CD4-positive, CD25-positive, alpha-beta regulatory T cell (primary cell): ENCODE measurements around the gene DNAH2. TPM values are rescaled to one million over a fixed set of nuclear protein-coding genes. Genes with fewer than 3 reads are reported as not detected.

ENCODE experiments used
- ATAC-seq, 2 donors: fragments of 150-1000 bp; cut with Tn5 transposase; one replicate each; pipeline ENCODE4 v1.10.0; 2021; ENCODE audit warnings: low read depth in 2 of 2, moderate number of reproducible peaks in 2 of 2, moderate library complexity in 1 of 2
- DNase-seq, 3 donors: peaks; one replicate each; pipeline versions ENCODE4 v3.0.0 to v3.0.0-alpha.2; 2012 to 2022; ENCODE audit warnings: mixed read lengths in 1 of 3
- H3K27ac ChIP-seq: one replicate; pipeline ENCODE4 v1.7.0; 2013; ENCODE audit warnings: mild to moderate bottlenecking, low read length; ENCODE audit not compliant: insufficient read depth, poor library complexity, severe bottlenecking
- H3K27me3 ChIP-seq: one replicate; pipeline ENCODE4 v1.7.0; 2013; ENCODE audit warnings: low read length; ENCODE audit not compliant: control insufficient read depth, insufficient read depth
- H3K36me3 ChIP-seq: one replicate; pipeline ENCODE4 v1.7.0; 2013; ENCODE audit warnings: mild to moderate bottlenecking, low read length, moderate library complexity; ENCODE audit not compliant: control insufficient read depth, insufficient read depth
- H3K4me1 ChIP-seq: 2 replicates; pipeline ENCODE4 v1.7.0; 2013; ENCODE audit warnings: mild to moderate bottlenecking, low read length; ENCODE audit not compliant: insufficient read depth, control insufficient read depth, poor library complexity, severe bottlenecking
- H3K4me3 ChIP-seq: one replicate; pipeline ENCODE4 v1.7.0; 2013; ENCODE audit warnings: low read depth, mild to moderate bottlenecking, low read length, moderate library complexity
- H3K9me3 ChIP-seq, 2 experiments: 1 replicate in 1 of 2; 2 replicates in 1 of 2; pipeline ENCODE4 v1.7.0; 2013; ENCODE audit warnings: low read length in 2 of 2, mild to moderate bottlenecking in 1 of 2, moderate library complexity in 1 of 2; ENCODE audit not compliant: control insufficient read depth in 2 of 2
- H3K27ac Mint-ChIP-seq, 3 donors: one replicate each; pipeline ENCODE4 v1.8.0; 2020 to 2022; ENCODE audit warnings: mild to moderate bottlenecking in 3 of 3, mixed read lengths in 3 of 3, moderate library complexity in 2 of 3
- H3K27me3 Mint-ChIP-seq: one replicate; pipeline ENCODE4 v1.8.0; 2022; ENCODE audit warnings: mild to moderate bottlenecking, mixed read lengths
- H3K36me3 Mint-ChIP-seq: one replicate; pipeline ENCODE4 v1.8.0; 2020; ENCODE audit warnings: mixed read lengths
- H3K4me1 Mint-ChIP-seq, 4 donors: one replicate each; pipeline ENCODE4 v1.8.0; 2020 to 2022; ENCODE audit warnings: mixed read lengths in 4 of 4, mild to moderate bottlenecking in 1 of 4
- H3K4me3 Mint-ChIP-seq, 4 donors: one replicate each; pipeline ENCODE4 v1.8.0; 2020 to 2022; ENCODE audit warnings: mild to moderate bottlenecking in 4 of 4, mixed read lengths in 4 of 4, moderate library complexity in 3 of 4
- H3K9me3 Mint-ChIP-seq, 7 donors: one replicate each; pipeline ENCODE4 v1.8.0; 2020 to 2022; ENCODE audit warnings: mixed read lengths in 7 of 7, mild to moderate bottlenecking in 3 of 7, moderate library complexity in 2 of 7
- polyA plus RNA-seq, 4 donors: library from polyadenylated mRNA; unstranded; fragments of 300-500 nt; fragmentation: Illumina TruSeq; gene quantifications; one replicate each; pipeline ENCODE4 v1.2.3, GENCODE V29; 2021
- total RNA-seq: library from RNA; stranded (reverse); gene quantifications from one replicate; pipeline ENCODE4 v1.2.3, GENCODE V29; 2022

The DNAH2 gene
- total and polyA plus RNA-seq, 5 donors from 2014 or later, result not detected

GRCh38 chr17:7831233-7831632 is 113.7 kb downstream of the DNAH2 start:
- Mint-ChIP-seq H3K36me3 (no peaks in the 10 kb centered on the region), H3K27ac (no peak overlapping the region), H3K4me3 (peak overlapping the region in 2 of 4 donors; percentile 37 to 58), H3K4me1 (peaks cover 0 to 12% (median 9%) of the 10 kb centered on the region in 4 donors), H3K27me3 (peaks cover 34% of the 10 kb centered on the region), H3K9me3 (peaks cover 0 to 1% (median 0%) of the 10 kb centered on the region in 7 donors)
- Histone ChIP-seq H3K4me1 (peaks cover 22% of the 10 kb centered on the region), H3K27ac (no peak overlapping the region), H3K36me3 (no peaks in the 10 kb centered on the region), H3K4me3 (no peak overlapping the region), H3K27me3 (no peaks in the 10 kb centered on the region), H3K9me3 (no peaks in the 10 kb centered on the region)
- ATAC-seq (no peak), DNase-seq (no peak)

- Histone ChIP-seq H3K27ac (no peak overlapping the region), H3K27me3 (no peaks in the 10 kb centered on the region), H3K4me1 (peaks cover 34% of the 10 kb centered on the region), H3K4me3 (no peak overlapping the region), H3K36me3 (no peaks in the 10 kb centered on the region), H3K9me3 (no peaks in the 10 kb centered on the region)
- Mint-ChIP-seq H3K27me3 (peaks cover 26% of the 10 kb centered on the region), H3K36me3 (no peaks in the 10 kb centered on the region), H3K27ac (peak overlapping the region in 1 of 3 donors; percentile 20), H3K4me3 (peak overlapping the region; percentile 29 to 95 (median 64)), H3K4me1 (peaks cover 2 to 24% (median 16%) of the 10 kb centered on the region in 4 donors), H3K9me3 (peaks cover 0 to 1% (median 0%) of the 10 kb centered on the region in 7 donors)
- DNase-seq (no peak), ATAC-seq (no peak)
Measured at GRCh38 chr17:7832431-7832830, 114.9 kb downstream of the DNAH2 start.

GRCh38 chr17:7833011-7833794 is 115.7 kb downstream of the DNAH2 start:
- peak overlapping the region; percentile 50 for H3K4me3 ChIP-seq
- H3K9me3 Mint-ChIP-seq, result peaks cover 0 to 1% (median 0%) of the 10 kb centered on the region in 7 donors

GRCh38 chr17:7833795-7834541 is 116.4 kb downstream of the DNAH2 start, which contains the start of gene KDM6B:
TSS of gene KDM6B (plus strand) at chr17:7834217. CDS start at chr17:7845555, 11,338 bp downstream.
- Mint-ChIP-seq H3K4me1 (peaks cover 5 to 36% (median 26%) of the 10 kb centered on the region in 4 donors), H3K27me3 (peaks cover 19% of the 10 kb centered on the region), H3K9me3 (peaks cover 0 to 1% (median 0%) of the 10 kb centered on the region in 7 donors), H3K36me3 (no peaks in the 10 kb centered on the region), H3K4me3 (peak within 1 kb of the TSS; percentile 95 to 99 (median 98)), H3K27ac (peak within 1 kb of the TSS; percentile 89 to 100 (median 99))
- no peaks in the 10 kb centered on the region for H3K27me3 ChIP-seq
- peak; percentile 67 to 70 for ATAC-seq
- no peaks in the 10 kb centered on the region for H3K9me3 ChIP-seq
- peak within 1 kb of the TSS; percentile 86 for H3K4me3 ChIP-seq
- peaks cover 46% of the 10 kb centered on the region for H3K4me1 ChIP-seq
- no peaks in the 10 kb centered on the region for H3K36me3 ChIP-seq
- peak; percentile 83 to 93 (median 89) for DNase-seq
- peak within 1 kb of the TSS; percentile 100 for H3K27ac ChIP-seq

More at GRCh38 chr17:7833011-7833794, 115.7 kb downstream of the DNAH2 start:
- Histone ChIP-seq H3K36me3 (no peaks in the 10 kb centered on the region), H3K27me3 (no peaks in the 10 kb centered on the region), H3K27ac (peak overlapping the region; percentile 100), H3K4me1 (peaks cover 40% of the 10 kb centered on the region), H3K9me3 (no peaks in the 10 kb centered on the region)
- DNase-seq (no peak), ATAC-seq (no peak)
- Mint-ChIP-seq H3K4me3 (peak overlapping the region; percentile 95 to 99 (median 98)), H3K36me3 (no peaks in the 10 kb centered on the region), H3K4me1 (peaks cover 5 to 29% (median 20%) of the 10 kb centered on the region in 4 donors), H3K27ac (peak overlapping the region; percentile 87 to 100 (median 96)), H3K27me3 (peaks cover 19% of the 10 kb centered on the region)

- ATAC-seq (peak in 1 of 2 donors; percentile 2), DNase-seq (peak in 1 of 3 donors; percentile 73)
- peaks cover 52% of the 10 kb centered on the region for H3K4me1 ChIP-seq
- no peaks in the 10 kb centered on the region for H3K36me3 ChIP-seq
- no peaks in the 10 kb centered on the region for H3K27me3 ChIP-seq
- peak overlapping the region; percentile 100 for H3K27ac ChIP-seq
- no peaks in the 10 kb centered on the region for H3K9me3 ChIP-seq
- Mint-ChIP-seq H3K27ac (peak overlapping the region; percentile 89 to 100 (median 99)), H3K36me3 (no peaks in the 10 kb centered on the region), H3K27me3 (peaks cover 19% of the 10 kb centered on the region), H3K9me3 (peaks cover 0 to 1% (median 0%) of the 10 kb centered on the region in 7 donors), H3K4me3 (peak overlapping the region; percentile 94 to 99 (median 96)), H3K4me1 (peaks cover 5 to 42% (median 30%) of the 10 kb centered on the region in 4 donors)
- H3K4me3 ChIP-seq, result peak overlapping the region; percentile 86
Measured at GRCh38 chr17:7834542-7834956, 117.0 kb downstream of the DNAH2 start.

- peak; percentile 53 to 55 for ATAC-seq
- Mint-ChIP-seq H3K36me3 (no peaks in the 10 kb centered on the region), H3K27ac (peak overlapping the region; percentile 89 to 100 (median 99)), H3K27me3 (peaks cover 17% of the 10 kb centered on the region), H3K4me3 (peak overlapping the region; percentile 94 to 99 (median 96)), H3K4me1 (peaks cover 5 to 48% (median 36%) of the 10 kb centered on the region in 4 donors), H3K9me3 (peaks cover 0 to 1% (median 0%) of the 10 kb centered on the region in 7 donors)
- H3K9me3 ChIP-seq, result no peaks in the 10 kb centered on the region
- DNase-seq, result peak; percentile 92 to 94 (median 93)
- peak overlapping the region; percentile 86 for H3K4me3 ChIP-seq
- H3K27me3 ChIP-seq, result no peaks in the 10 kb centered on the region
- no peaks in the 10 kb centered on the region for H3K36me3 ChIP-seq
- peaks cover 59% of the 10 kb centered on the region for H3K4me1 ChIP-seq
- peak overlapping the region; percentile 100 for H3K27ac ChIP-seq
Measured at GRCh38 chr17:7834957-7835813, 117.6 kb downstream of the DNAH2 start.
